Vagina (tissue), 2 donors: ENCODE data around the gene YEATS4.

ENCODE experiments used
- POLR2A ChIP-seq, 2 donors: fragments of 450-650 bp; IDR thresholded peaks; one replicate each; pipeline ENCODE4 v1.6.1; 2017; ENCODE audit warnings: antibody characterized with exemption in 2 of 2, mild to moderate bottlenecking in 2 of 2, moderate library complexity in 2 of 2
- POLR2AphosphoS5 ChIP-seq, 2 donors: sonication (generic); formaldehyde crosslinking; IDR thresholded peaks; one replicate each; pipeline ENCODE4 v1.9.0; 2017; ENCODE audit warnings: antibody characterized with exemption in 2 of 2, mild to moderate bottlenecking in 2 of 2, low read depth in 1 of 2; ENCODE audit not compliant: insufficient read depth in 1 of 2

- TF ChIP-seq POLR2A (IDR thresholded peaks at IDR 0.05) (no peak), POLR2AphosphoS5 (IDR thresholded peaks at IDR 0.05; ENCODE audit: insufficient read depth in 1 of 2, low read depth in 1 of 2) (no peak)
Measured at GRCh38 chr12:69328426-69328825, 31.1 kb upstream of the YEATS4 start.
